Measurements from ENCODE around the gene CRIP3. TPM values are rescaled to one million over a fixed set of nuclear protein-coding genes. Genes with fewer than 3 reads are reported as not detected.

Gene CRIP3
- total and polyA plus RNA-seq, 2 of the 13 experiments (the other 11 are each of a cell fraction or from before 2014, with no cell fraction given) = 6.3 to 9.3 TPM

GRCh38 chr6:43308101-43308989 lies at the start of gene CRIP3 (continued):
- TF ChIP-seq ZNF253 (CRISPR knock-in tag; IDR thresholded peaks at IDR 0.05; ENCODE audit: borderline replicate concordance) = no peak; the same call in 1 of the 2 replicates
- 0 out of 2 replicates have a peak, but pooled peaks have one; percentile 20 for TF ChIP-seq ZNF777 (CRISPR knock-in tag; IDR thresholded peaks at IDR 0.05)
- TF ChIP-seq HNRNPL (IDR thresholded peaks at IDR 0.05; ENCODE audit: low read depth, low read length) = peak; percentile 31; the same call in 1 of the 2 replicates
- TF ChIP-seq SRSF1 (optimal IDR thresholded peaks at IDR 0.05; ENCODE audit: low read depth, low read length) = no peak
- TF ChIP-seq SP1 (IDR thresholded peaks at IDR 0.05) = no peak
- TF ChIP-seq SP1 (CRISPR knock-in tag; IDR thresholded peaks at IDR 0.05) = peak; percentile 54
- peak; percentile 50 for TF ChIP-seq IRF2 (CRISPR knock-in tag; IDR thresholded peaks at IDR 0.05)
- no peak for TF ChIP-seq MNT (IDR thresholded peaks at IDR 0.05)
- TF ChIP-seq ZZZ3 (CRISPR knock-in tag; IDR thresholded peaks at IDR 0.05; ENCODE audit: borderline replicate concordance) = no peak
- 0 out of 2 replicates have a peak, but pooled peaks have one; percentile 53 for TF ChIP-seq ZMYM4 (CRISPR knock-in tag; IDR thresholded peaks at IDR 0.05)
- 0 out of 2 replicates have a peak, but pooled peaks have one; percentile 44 for TF ChIP-seq ZNF550 (CRISPR knock-in tag; IDR thresholded peaks at IDR 0.05; ENCODE audit: borderline replicate concordance)
- peak; percentile 15; the same call in 1 of the 2 replicates for TF ChIP-seq PHF20 (CRISPR knock-in tag; IDR thresholded peaks at IDR 0.05)
- peak; percentile 45; the same call in 1 of the 2 replicates for TF ChIP-seq BORCS8-MEF2B (CRISPR knock-in tag; IDR thresholded peaks at IDR 0.05)
- TF ChIP-seq SAFB2 (CRISPR knock-in tag; IDR thresholded peaks at IDR 0.05; ENCODE audit: borderline replicate concordance, low read depth) = no peak
- TF ChIP-seq CENPX (CRISPR knock-in tag; IDR thresholded peaks at IDR 0.05) = no peak
- TF ChIP-seq IKZF4 (CRISPR knock-in tag; IDR thresholded peaks at IDR 0.05; ENCODE audit: borderline replicate concordance, low read depth, not compliant biosample characterization) = peak; percentile 92
- TF ChIP-seq RCOR2 (CRISPR knock-in tag; IDR thresholded peaks at IDR 0.05) = 0 out of 2 replicates have a peak, but pooled peaks have one; percentile 28
- TF ChIP-seq RXRA (CRISPR knock-in tag; IDR thresholded peaks at IDR 0.05) = no peak
- TF ChIP-seq ETS1 (CRISPR knock-in tag; IDR thresholded peaks at IDR 0.05) = no peak
- no peak for TF ChIP-seq MED13 (CRISPR knock-in tag; IDR thresholded peaks at IDR 0.05)
- TF ChIP-seq ZFX (CRISPR knock-in tag; IDR thresholded peaks at IDR 0.05; ENCODE audit: low read depth) = no peak
- TF ChIP-seq SYNCRIP (IDR thresholded peaks at IDR 0.05; ENCODE audit: insufficient read depth, low read depth, low read length) = no peak
- TF ChIP-seq NCOA1 (CRISPR knock-in tag; IDR thresholded peaks at IDR 0.05) = no peak
- no peak; the same call in 1 of the 2 replicates for TF ChIP-seq MXD4 (CRISPR knock-in tag; IDR thresholded peaks at IDR 0.05)
- TF ChIP-seq MAZ (IDR thresholded peaks at IDR 0.05; ENCODE audit: borderline replicate concordance, low read depth, low read length) = no peak
- TF ChIP-seq MAZ (CRISPR knock-in tag; IDR thresholded peaks at IDR 0.05; ENCODE audit: low read depth) = peak; percentile 31; the same call in 1 of the 2 replicates
- TF ChIP-seq SOX6 (IDR thresholded peaks at IDR 0.05) = no peak
- peak; percentile 28; the same call in 1 of the 2 replicates for TF ChIP-seq SOX6 (CRISPR knock-in tag; IDR thresholded peaks at IDR 0.05)
